ENCODE results near the gene CYB5B.

- no peak for TF ChIP-seq POLR2A (IDR thresholded peaks at IDR 0.05)
- TF ChIP-seq, protein P1, sequence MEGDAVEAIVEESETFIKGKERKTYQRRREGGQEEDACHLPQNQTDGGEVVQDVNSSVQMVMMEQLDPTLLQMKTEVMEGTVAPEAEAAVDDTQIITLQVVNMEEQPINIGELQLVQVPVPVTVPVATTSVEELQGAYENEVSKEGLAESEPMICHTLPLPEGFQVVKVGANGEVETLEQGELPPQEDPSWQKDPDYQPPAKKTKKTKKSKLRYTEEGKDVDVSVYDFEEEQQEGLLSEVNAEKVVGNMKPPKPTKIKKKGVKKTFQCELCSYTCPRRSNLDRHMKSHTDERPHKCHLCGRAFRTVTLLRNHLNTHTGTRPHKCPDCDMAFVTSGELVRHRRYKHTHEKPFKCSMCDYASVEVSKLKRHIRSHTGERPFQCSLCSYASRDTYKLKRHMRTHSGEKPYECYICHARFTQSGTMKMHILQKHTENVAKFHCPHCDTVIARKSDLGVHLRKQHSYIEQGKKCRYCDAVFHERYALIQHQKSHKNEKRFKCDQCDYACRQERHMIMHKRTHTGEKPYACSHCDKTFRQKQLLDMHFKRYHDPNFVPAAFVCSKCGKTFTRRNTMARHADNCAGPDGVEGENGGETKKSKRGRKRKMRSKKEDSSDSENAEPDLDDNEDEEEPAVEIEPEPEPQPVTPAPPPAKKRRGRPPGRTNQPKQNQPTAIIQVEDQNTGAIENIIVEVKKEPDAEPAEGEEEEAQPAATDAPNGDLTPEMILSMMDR (IDR thresholded peaks at IDR 0.05) = no peak
- TF ChIP-seq EP300 (IDR thresholded peaks at IDR 0.05; ENCODE audit: low read depth) = no peak
Observed at GRCh38 chr16:69485816-69486215, 61.4 kb downstream of the CYB5B start.
